C4-2B (cell line): ENCODE results near the gene TTC32.
"Not testable (repeated sequence)": the region's sequence is repeated elsewhere in the genome, so short reads cannot be mapped to it uniquely, and the experiment has no call there.

ENCODE experiments used
- H3K27ac ChIP-seq: fragments of 450-650 bp; 2 replicates; pipeline ENCODE4 v1.5.1; 2017
- ZFX ChIP-seq: fragments of 450-650 bp; IDR thresholded peaks from 2 replicates; pipeline ENCODE4 v1.6.1; 2017
- TF ChIP-seq, protein P1 (sequence below): fragments of 450-650 bp; conservative IDR thresholded peaks from 2 replicates; pipeline ENCODE4 v1.5.1; 2017; ENCODE audit warnings: mild to moderate bottlenecking

Gene TTC32

GRCh38 chr2:19895535-19895934 is 6.2 kb downstream of the TTC32 start:
- TF ChIP-seq, protein P1, sequence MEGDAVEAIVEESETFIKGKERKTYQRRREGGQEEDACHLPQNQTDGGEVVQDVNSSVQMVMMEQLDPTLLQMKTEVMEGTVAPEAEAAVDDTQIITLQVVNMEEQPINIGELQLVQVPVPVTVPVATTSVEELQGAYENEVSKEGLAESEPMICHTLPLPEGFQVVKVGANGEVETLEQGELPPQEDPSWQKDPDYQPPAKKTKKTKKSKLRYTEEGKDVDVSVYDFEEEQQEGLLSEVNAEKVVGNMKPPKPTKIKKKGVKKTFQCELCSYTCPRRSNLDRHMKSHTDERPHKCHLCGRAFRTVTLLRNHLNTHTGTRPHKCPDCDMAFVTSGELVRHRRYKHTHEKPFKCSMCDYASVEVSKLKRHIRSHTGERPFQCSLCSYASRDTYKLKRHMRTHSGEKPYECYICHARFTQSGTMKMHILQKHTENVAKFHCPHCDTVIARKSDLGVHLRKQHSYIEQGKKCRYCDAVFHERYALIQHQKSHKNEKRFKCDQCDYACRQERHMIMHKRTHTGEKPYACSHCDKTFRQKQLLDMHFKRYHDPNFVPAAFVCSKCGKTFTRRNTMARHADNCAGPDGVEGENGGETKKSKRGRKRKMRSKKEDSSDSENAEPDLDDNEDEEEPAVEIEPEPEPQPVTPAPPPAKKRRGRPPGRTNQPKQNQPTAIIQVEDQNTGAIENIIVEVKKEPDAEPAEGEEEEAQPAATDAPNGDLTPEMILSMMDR: no peak
- TF ChIP-seq ZFX: no peak
- no peak overlapping the region for H3K27ac ChIP-seq

DNA sequence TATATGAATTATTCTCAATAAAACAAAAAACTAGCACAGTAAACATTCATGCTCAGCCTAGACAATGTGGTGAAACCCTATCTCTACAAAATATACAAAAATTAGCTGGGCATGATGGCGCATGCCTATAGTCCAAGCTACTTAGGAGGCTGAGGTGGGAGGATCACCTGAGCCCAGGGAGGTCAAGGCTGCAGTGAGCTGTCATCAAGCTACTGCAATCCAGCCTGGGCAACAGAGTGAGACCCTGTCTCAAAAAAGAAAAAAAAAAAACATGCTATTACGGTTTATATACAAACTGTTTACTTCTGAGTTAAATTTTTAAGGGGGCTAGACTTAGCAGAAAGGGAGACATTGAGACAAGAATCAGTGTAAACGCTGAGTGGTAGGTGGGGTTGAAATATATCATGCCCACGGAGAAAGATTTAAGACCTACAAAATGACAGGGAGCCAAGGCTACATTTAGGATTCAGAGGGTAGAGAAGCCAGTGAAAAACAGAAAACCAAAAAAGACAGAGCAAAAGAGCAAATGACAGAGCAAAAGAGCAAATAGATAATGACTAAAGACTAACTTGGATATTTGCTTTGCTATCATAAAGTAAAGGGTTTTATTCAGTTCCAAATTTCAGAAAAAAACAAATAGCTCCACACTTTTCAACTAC is 7.5 kb downstream of the TTC32 start:
- no peak overlapping the region for H3K27ac ChIP-seq
- no peak for TF ChIP-seq ZFX
- TF ChIP-seq, protein P1: no peak

GRCh38 chr2:19893520-19894133 is 8.2 kb downstream of the TTC32 start:
- no peak overlapping the region for H3K27ac ChIP-seq
- TF ChIP-seq ZFX: no peak
- TF ChIP-seq, protein P1: no peak

DNA sequence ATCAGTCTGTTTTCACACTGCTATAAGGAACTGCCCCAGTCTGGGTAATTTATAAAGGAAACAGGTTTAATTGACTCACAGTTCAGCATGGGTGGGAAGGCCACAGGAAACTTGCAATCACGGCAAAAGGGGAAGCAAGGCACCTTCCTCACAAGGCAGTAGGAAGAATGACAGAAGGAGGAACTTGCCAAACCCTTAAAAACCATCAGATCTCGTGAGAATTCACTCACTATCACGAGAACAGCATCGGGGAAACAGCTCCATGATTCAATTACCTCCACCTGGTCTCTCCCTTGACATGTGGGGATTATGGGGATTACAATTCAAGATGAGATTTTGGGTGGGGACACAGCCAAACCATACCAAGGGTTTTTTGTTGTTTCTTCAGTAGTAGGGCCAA is 9.8 kb downstream of the TTC32 start:
- not testable (repeated sequence) for H3K27ac ChIP-seq

- H3K27ac ChIP-seq: no peak overlapping the region
- TF ChIP-seq, protein P1: no peak
- TF ChIP-seq ZFX: no peak
Observed at GRCh38 chr2:19890104-19890503, 11.7 kb downstream of the TTC32 start.

GRCh38 chr2:19888831-19889230 is 13.0 kb downstream of the TTC32 start:
- peak overlapping the region; percentile 3; the same call in 1 of the 2 replicates for H3K27ac ChIP-seq
- no peak for TF ChIP-seq ZFX
- TF ChIP-seq, protein P1: no peak

- H3K27ac ChIP-seq: peak overlapping the region; percentile 3; the same call in 1 of the 2 replicates
- TF ChIP-seq ZFX: no peak
- TF ChIP-seq, protein P1: no peak
Observed at GRCh38 chr2:19887510-19887909, 14.3 kb downstream of the TTC32 start.

DNA sequence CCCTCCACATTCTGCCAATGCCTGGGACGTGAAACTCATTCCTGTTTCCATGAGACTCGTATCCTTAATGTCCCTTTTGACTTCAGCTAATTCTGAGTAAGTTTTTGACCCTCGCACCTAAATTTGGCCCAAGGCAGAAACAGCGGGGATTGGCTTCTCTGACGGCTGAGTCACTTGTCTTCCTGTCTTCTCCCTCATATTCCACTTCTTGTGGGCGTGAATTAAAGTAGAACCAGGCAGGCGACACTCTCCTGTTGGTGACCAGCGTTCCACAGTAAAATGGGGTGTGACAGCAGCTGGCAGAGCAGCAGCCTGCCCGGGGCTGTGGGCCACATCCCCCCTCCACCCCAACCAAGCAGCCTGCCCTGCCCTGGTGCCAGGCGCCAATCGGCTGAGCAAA is 15.5 kb downstream of the TTC32 start:
- 0 out of 2 replicates have a peak overlapping the region, but pooled peaks have one; percentile 2 for H3K27ac ChIP-seq
- TF ChIP-seq ZFX: no peak
- TF ChIP-seq, protein P1: no peak
